ENCODE measurements around the gene IGLL5. TPM values are rescaled to one million over a fixed set of nuclear protein-coding genes. Genes with fewer than 3 reads are reported as not detected.

The IGLL5 gene
- polyA plus RNA-seq, 1 donor (not counting 4 experiments of a cell fraction or from before 2014, with no cell fraction given): not detected

- no peak overlapping the region for H3K4me3 ChIP-seq (ENCODE audit: control insufficient read depth in 2 of 3, extremely low read depth in 1 of 3, insufficient read depth in 2 of 3, low read depth in 1 of 3, low read length in 3 of 3)
- H3K4me1 ChIP-seq (ENCODE audit: control insufficient read depth, extremely low read depth, insufficient read depth, low read length): no peaks in the 10 kb centered on the region
- TF ChIP-seq EZH2 (IDR thresholded peaks at IDR 0.05; ENCODE audit: low read length): no peak
- TF ChIP-seq CTCF (optimal IDR thresholded peaks at IDR 0.05 in 1 of 3, IDR thresholded peaks at IDR 0.05 in 1 of 3, conservative IDR thresholded peaks at IDR 0.05 in 1 of 3; ENCODE audit: extremely low read depth in 1 of 3, insufficient read depth in 2 of 3, low read length in 3 of 3): no peak
- peaks cover 2% of the 10 kb centered on the region for H3K27me3 ChIP-seq (ENCODE audit: control insufficient read depth, extremely low read depth, insufficient read depth, low read length)
- no peaks in the 10 kb centered on the region for H4K20me1 ChIP-seq (ENCODE audit: control insufficient read depth, extremely low read depth, insufficient read depth, low read length)
- dilution Hi-C loops (cut with MboI; ENCODE audit: extremely low pct_ligation_motif_present, low sequenced_read_pairs): no loop called here
- H3K27ac ChIP-seq (ENCODE audit: control insufficient read depth, insufficient read depth, low read length): no peak overlapping the region
- no peak for FAIRE-seq
- H3K9ac ChIP-seq (ENCODE audit: control insufficient read depth, extremely low read depth, insufficient read depth, low read length): no peak overlapping the region
- H3K79me2 ChIP-seq (ENCODE audit: control insufficient read depth, insufficient read depth, low read length): no peaks in the 10 kb centered on the region
- H2AFZ ChIP-seq (ENCODE audit: control insufficient read depth, low read length): no peak overlapping the region
- no peak overlapping the region for H3K4me2 ChIP-seq (ENCODE audit: control insufficient read depth, extremely low read depth, insufficient read depth, low read depth, low read length)
- H3K9me3 ChIP-seq (ENCODE audit: control insufficient read depth, low read depth, low read length): no peaks in the 10 kb centered on the region
- no peaks in the 10 kb centered on the region for H3K9me1 ChIP-seq (ENCODE audit: control insufficient read depth, extremely low read depth, insufficient read depth, low read length)
- no peak for DNase-seq (ENCODE audit: low read depth, low spot score)
- no peaks in the 10 kb centered on the region for H3K36me3 ChIP-seq (ENCODE audit: control insufficient read depth in 2 of 2, extremely low read depth in 1 of 2, insufficient read depth in 2 of 2, low read length in 2 of 2)
Observed at GRCh38 chr22:22920104-22920654, 32.6 kb downstream of the IGLL5 start.

- Histone ChIP-seq H3K9me1 (ENCODE audit: control insufficient read depth, extremely low read depth, insufficient read depth, low read length) (no peaks in the 10 kb centered on the region), H3K4me2 (ENCODE audit: control insufficient read depth, extremely low read depth, insufficient read depth, low read depth, low read length) (no peak overlapping the region), H3K4me1 (ENCODE audit: control insufficient read depth, extremely low read depth, insufficient read depth, low read length) (no peaks in the 10 kb centered on the region), H4K20me1 (ENCODE audit: control insufficient read depth, extremely low read depth, insufficient read depth, low read length) (no peaks in the 10 kb centered on the region), H3K27me3 (ENCODE audit: control insufficient read depth, extremely low read depth, insufficient read depth, low read length) (peaks cover 2% of the 10 kb centered on the region), H3K36me3 (ENCODE audit: control insufficient read depth in 2 of 2, extremely low read depth in 1 of 2, insufficient read depth in 2 of 2, low read length in 2 of 2) (no peaks in the 10 kb centered on the region), H3K4me3 (ENCODE audit: control insufficient read depth in 2 of 3, extremely low read depth in 1 of 3, insufficient read depth in 2 of 3, low read depth in 1 of 3, low read length in 3 of 3) (no peak overlapping the region), H2AFZ (ENCODE audit: control insufficient read depth, low read length) (no peak overlapping the region), H3K9me3 (ENCODE audit: control insufficient read depth, low read depth, low read length) (no peaks in the 10 kb centered on the region), H3K27ac (ENCODE audit: control insufficient read depth, insufficient read depth, low read length) (no peak overlapping the region), H3K79me2 (ENCODE audit: control insufficient read depth, insufficient read depth, low read length) (no peaks in the 10 kb centered on the region), H3K9ac (ENCODE audit: control insufficient read depth, extremely low read depth, insufficient read depth, low read length) (no peak overlapping the region)
- dilution Hi-C loops (cut with MboI; ENCODE audit: extremely low pct_ligation_motif_present, low sequenced_read_pairs): no loop called here
- TF ChIP-seq CTCF (optimal IDR thresholded peaks at IDR 0.05 in 1 of 3, IDR thresholded peaks at IDR 0.05 in 1 of 3, conservative IDR thresholded peaks at IDR 0.05 in 1 of 3; ENCODE audit: extremely low read depth in 1 of 3, insufficient read depth in 2 of 3, low read length in 3 of 3) (no peak), EZH2 (IDR thresholded peaks at IDR 0.05; ENCODE audit: low read length) (no peak)
- DNase-seq (ENCODE audit: low read depth, low spot score) (no peak), FAIRE-seq (no peak)
Observed at GRCh38 chr22:22920910-22921550, 33.4 kb downstream of the IGLL5 start.
